Stimulated activated CD8-positive, alpha-beta memory T cell treated with anti-CD3 and anti-CD28 coated beads, Interleukin-7, amount 100 ng/mL, for 24 hours (primary cell): ENCODE data around the gene CCDC77.

ENCODE experiments used
- DNase-seq: peaks from one replicate; pipeline ENCODE4 v3.0.0-alpha.2; 2020; ENCODE audit warnings: low read depth

Gene CCDC77

DNA sequence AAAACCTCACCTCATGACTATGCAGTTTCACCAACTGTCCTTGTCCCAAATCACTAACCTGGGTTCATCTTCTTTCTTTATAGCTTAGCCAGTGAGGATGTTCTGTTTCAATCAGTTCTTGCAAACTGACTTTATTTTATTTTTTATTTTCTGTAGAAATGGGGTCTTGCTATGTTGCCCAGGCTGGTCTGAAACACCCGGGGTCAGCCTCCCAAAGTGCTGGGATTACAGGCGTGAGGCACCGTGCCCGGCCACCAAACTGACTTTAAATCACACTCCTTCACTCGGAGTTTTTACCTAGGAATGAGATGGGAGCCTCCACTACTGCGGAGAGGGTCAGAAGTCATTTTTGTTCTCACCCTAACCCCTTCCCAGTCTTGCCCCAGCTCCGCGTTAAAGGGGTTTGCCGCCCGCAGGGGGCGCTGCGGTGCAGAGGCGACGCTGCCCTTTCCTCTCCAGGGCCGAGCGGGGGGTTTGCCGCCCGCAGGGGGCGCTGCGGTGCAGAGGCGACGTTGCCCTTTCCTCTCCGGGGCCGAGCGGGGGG, 51.3 kb downstream of the CCDC77 start:
- DNase-seq = no peak

DNA sequence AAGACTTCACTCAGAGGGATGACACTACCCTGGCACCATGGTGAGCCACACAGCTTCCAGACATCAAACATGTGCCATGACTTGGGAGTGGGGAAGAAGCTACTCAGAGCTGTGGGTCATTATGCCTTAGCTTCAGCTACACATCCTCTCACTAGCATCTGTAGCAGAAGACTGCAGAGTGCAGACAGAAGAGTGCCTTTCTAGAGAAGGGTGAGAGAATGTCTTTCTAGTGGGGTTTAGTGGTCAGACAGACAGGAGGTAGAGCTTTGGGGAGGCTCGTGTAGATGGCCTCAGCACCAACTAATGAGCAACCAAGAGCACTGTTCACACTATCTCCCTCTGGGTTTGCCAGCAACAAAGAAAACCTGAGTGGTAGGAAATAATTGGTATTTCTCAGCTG, 53.4 kb downstream of the CCDC77 start:
- no peak for DNase-seq

DNA sequence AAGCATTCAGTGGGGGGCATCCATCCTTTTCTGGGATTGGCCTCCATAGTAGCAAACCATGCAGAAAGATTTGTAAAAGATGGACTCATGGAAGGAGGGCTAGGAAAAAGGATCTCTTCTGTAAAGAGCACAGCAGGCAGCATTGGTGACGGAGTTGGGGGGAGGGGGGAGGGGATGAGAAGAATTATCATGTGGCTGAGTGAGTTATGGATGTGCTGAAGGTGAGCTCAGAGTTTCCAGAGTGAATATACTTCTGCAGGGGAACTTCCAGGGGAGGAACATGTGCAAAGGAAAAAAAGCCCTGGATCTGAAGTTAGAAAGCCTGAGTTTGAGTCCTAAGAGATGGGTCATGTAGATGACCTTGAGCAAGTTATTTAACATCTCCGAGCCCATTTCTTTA, 54.4 kb downstream of the CCDC77 start:
- no peak for DNase-seq

DNA sequence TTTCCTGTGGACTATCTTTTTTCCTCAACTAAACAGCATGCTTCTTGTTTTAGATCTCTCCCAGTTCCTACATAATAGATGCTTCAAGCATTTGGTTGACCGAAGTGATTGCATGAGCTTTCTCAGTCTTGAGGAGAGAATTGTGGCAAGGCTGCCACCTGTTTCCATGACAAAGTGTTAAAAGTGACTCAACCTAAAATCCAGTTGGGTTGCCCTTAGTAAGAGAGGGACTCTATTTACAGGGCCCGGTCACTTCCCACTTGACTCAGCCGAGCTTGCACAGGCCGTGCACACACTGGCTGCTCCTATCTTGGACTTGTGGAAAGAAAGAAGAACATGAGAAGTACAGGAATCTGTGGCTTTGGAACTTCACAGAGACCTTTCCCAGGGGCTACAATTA, 56.2 kb downstream of the CCDC77 start:
- DNase-seq = no peak

DNA sequence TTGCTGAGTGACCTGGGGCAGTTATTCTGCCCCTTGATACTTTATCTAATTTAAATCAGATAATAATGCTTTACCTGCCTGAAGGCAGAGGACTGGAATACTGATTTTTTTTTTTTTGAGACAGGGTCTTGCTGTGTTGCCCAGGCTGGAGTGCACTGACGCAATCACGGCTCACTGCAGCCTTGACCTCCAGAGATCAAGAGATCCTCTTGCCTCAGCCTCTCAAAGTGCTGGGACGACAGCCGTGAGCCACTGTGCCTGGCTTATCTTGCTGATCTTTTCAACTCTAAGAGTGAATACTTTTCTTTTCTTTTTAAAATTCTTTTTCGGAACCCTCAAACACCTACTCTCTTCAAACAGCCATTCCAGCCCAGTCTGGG, 57.6 kb downstream of the CCDC77 start:
- DNase-seq = no peak

DNA sequence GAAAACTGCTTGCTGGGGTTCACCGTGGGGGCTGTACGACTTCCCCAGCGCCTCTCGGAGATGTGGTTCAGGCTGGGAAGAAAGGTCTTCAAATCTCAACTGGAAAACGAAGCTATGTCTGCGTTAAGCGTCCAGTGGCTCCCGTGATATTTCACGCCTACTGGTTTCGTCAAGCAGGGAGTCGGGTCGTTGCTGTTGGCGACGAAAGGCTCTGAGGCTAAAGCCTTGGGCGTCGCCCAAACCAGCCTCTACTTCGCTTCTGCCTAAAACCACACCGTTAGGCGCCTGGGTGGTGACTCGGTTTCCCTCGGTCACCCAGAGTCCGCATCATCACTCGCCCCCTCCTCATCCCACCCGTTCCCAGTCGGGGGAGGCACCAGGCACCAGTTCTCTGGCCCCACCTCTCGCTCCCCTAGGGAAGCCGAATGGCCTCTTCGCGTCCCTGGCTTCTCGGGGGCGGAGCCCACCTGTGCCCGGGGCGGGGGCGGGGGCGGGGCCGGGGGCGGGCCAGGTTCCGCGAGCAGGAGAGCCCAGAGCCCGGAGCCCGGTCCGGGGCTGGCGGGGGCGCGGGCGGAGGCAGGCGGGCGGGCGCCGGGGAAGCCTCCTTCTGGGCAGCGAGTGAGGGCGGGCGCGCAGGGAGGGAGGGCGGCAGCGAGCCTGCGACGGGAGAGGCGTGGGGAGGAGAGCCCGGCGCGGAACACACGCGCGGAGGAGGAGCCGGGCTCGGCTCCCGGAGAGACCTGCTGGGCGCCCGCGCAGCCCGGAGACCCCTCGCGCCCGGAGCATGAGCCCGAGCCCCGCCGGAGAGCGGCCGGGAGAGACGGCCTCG, 58.2 kb downstream of the CCDC77 start, which contains the start of gene B4GALNT3:
Gene B4GALNT3 (plus strand): TSS at position 510 of the 829 bp plus-strand sequence. CDS start 438 bp downstream, outside the sequence.
- DNase-seq = no peak

DNA sequence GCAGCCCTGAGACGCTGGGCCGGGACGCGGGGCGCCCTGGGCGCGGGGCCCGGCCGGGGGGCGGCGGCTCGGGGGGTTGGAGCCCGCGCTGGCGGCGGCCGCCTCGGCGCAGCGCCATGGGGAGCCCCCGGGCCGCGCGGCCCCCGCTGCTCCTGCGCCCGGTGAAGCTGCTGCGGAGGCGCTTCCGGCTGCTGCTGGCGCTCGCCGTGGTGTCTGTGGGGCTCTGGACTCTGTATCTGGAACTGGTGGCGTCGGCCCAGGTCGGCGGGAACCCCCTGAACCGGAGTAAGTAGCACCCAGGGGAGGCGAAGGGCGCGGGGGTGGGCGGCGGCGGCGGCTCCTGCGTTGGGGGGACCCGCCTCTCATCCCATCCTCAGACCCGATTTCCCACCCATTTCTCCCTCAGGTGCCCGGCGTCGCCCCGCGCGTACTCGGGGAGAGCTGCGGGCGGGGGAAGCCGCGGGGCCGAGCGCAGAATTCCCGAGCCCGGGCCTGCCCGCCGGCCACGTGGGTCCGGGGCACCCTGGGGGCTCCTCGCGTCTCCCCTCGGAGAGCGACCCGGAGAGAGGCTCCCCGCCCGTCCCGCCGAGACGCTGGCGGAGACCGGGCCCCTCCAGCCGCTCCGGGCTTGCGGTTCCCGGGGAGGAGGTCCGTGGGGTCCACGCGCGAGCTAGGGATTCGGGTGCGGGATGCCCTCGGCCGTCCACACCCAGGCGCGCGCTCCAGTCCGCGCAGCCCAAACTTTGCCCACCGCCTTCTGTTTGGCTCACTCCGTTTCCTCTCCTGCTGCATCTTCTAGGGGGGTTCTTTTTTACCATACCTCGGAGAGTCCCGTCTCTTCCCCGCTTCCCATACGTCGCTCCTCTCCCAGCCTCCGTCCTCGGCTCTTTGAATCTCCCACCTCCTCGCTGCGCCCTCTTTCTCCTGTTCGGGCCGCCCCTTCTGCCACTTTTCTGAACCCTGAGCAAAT, 59.1 kb downstream of the CCDC77 start:
- no peak for DNase-seq

DNA sequence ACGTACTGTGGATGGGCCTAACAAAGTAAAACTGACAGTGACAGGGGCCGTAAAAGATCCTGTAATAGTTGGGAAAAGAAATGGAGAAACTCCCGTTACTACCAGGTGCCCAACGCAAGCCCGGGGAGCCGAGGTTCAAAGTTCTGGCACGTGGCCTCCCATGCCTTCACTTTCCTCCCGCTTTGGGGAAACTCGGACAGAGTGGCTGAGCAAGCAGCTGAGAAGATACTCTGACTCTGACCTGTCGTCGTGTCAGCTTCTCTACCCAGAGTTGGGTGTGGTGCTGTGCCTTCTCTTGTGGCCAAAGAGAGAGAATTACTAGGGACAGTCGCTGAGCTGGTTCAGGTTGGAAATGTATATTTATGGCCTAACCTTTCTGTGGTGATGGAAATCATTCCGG, 60.0 kb downstream of the CCDC77 start:
- no peak for DNase-seq

DNA sequence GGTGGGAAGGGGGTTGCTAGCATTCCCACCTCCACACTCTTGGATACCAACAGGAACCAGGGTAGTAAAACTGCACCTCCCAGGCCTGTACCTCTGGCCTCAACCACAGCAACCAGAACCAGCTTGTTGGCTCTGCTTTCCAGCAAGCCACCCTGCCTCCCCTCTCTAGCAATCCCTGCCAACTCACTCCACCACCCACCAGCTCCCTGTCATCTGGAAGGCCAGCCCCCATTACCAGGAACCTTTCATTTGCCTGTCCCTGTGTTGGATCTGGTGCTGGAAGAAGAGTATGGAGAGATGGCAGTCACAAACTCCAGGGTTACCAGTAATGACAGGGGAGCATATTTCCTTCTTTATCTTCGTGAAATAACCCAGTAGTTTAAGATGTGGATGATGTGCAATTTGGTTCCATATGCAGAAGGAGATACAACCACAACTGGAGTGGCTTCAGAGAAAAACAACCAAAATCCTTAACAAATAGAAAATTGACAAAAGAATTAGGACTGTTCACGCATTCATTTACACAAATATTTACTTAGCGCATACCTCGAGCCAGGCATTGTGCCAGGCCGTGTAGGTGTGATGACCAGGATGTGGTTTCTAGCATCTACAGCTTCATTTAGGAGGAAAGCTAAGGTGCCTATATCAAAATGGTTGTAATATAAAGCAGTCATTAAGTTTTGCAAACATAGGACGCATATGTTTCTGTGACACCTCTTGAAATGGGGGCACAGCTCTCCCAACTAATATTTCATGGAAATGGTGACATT, 61.7 kb downstream of the CCDC77 start:
- no peak for DNase-seq

DNA sequence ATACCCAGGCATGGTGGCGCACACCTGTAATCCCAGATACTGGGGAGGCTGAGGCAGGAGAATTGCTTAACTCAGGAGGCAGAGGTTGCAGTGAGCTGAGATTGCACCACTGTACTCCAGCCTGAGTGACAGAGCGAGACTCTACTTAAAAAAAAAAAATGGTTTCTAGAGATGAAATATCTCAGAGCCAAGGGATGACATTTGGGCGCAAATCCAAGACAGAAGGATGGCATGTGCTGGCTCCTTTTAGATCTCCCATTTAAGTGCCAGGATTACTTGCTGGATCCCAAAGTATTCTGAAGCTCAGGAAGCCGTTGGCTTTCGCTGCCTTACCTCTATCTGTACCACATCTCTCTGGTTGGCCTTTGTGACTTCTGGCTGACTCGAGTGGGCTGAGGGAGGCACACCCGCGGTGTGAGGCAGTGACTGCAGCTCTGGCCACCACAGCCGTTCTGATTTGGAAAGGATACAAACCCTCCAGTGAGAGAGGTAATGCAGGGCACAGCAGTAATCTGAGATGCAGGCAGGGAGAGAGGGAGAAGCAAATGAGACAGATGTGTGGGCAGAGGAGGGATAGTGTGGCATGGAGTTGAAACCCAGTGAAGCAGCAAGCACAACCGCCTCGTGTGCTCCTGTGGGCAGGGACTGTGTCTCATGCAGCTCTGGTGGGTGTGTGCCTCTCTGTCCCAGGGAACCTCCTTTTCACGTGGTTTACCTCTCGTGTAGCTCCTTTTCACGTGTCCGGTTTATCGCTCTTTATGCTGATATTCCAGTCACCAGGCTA, 63.2 kb downstream of the CCDC77 start:
- DNase-seq = no peak

DNA sequence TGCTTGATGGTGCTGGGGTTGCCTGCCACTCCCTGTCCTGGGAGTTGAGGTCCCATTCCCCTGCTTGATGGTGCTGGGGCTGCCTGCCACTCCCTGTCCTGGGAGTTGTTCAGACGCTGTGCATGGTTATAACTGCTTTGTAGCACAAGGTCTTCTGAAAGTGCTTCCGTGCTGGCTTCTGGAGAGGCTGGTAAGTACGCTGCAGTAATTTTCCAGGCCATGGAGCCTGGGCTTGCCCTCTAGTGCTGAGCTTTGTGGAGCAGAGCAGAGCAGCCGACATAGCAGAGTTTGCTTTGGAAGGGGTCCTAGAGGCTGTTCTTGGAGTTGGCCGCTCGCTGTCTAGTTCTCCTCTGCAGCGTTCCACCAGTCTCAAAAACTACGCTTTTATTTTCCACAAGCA, 64.6 kb downstream of the CCDC77 start:
- DNase-seq = no peak

DNA sequence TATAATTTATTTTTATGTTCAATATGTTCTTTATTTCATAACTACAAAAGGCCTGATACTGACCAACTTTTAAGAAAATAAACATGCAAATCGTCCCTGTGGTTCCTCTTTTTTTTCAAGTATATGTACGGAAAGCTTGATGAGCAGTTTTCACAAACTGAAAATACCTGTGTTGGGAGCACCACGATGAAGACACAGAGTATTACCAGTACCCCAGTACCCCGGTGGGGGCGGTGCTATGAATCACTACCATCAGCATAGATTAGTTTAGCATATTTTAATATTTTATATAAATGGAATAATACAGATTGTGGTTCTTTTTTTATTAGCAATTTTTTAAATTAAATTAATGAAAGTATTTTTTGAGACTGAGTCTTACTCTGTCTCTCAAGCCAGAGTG, 65.3 kb downstream of the CCDC77 start:
- DNase-seq = no peak

DNA sequence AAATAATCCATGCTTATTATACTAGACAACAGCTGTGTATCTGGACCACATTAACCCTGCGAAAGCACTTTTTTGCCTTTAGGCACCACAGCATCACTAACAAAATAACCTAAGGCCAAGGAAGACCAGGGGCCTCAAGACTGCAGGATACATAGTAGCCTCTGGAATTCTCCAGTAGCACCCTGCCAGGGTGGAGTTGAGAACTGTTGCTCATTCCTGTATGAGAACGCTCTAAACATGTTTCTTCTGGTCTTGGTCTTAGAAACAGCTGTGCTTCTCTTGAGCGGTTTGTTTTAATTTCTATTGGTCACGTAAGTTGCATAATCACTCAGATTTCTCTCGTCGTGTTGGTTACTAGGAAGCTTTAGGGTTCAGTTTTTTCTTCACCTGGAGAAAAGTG, 66.1 kb downstream of the CCDC77 start:
- no peak for DNase-seq

DNA sequence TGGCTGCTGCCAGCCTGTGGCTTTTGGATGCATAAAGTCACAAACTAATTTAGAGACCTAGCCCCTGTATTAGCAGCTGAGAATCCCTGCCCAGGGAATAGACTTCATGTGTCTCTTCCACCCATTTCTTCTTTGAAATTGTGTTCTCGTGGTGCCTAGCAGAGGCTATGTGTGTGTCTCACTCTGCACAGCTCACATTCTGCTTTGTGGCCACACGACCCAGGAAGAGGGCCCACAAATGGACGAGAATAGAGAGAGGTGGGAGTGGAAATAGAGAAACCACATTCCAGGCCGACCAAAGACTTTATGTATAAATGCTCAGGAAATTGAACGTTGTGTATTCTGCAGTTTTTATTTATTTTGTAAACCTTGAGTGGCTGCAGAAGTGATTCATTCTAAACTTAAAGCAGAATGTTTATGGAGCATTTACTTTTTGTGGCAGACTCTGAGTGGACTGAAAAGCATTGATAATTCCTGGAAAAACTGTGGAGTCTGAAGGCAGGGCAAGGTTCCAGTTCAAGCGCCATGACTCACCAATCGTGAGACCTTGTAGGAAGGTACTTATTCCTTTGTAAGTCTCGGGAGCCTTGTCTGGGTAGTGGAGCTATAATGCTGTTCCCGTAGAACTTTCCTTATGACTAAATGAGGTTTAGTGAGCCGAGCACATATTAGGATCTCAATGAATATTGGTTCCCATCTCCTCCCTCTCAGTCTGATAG, 67.4 kb downstream of the CCDC77 start:
- no peak for DNase-seq

DNA sequence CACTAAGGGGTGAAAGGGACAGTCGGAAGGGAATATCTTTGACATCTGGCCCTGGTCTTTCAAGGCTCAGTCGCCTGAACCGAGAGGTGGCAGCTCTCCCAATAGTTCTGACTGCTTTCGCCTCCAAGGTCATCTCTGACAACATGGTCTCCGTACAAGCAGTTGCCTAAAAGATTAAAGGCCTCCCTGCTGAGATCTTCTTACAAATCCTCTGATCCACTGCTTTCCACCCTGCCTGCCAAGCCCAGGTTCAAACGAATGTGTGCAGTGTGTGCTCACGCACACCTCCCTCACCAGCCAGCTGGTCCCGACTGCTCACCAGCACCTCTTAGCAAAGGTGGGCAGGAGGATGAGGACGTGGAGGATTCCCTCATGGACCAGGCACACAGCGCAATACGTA, 68.7 kb downstream of the CCDC77 start:
- DNase-seq = no peak

DNA sequence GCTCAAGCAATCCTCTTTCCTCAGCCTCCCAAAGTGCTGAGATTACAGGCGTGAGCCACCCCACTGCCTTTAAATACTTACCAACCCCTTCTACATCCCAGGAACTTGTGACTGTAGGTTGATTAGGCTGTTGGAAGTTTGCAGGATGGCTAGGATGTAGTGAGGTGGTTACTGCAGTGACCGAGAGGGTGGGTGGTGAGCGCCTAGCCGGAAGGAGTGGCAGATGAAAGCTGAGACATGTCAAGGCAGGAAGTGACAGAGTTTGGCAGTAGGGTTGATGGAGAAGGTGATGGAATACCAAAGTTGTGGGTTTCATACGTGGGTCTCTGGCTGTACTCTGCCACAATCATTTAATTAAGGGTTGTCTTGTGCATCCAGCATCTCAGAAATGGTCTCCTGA, 71.8 kb downstream of the CCDC77 start:
- DNase-seq = no peak

DNA sequence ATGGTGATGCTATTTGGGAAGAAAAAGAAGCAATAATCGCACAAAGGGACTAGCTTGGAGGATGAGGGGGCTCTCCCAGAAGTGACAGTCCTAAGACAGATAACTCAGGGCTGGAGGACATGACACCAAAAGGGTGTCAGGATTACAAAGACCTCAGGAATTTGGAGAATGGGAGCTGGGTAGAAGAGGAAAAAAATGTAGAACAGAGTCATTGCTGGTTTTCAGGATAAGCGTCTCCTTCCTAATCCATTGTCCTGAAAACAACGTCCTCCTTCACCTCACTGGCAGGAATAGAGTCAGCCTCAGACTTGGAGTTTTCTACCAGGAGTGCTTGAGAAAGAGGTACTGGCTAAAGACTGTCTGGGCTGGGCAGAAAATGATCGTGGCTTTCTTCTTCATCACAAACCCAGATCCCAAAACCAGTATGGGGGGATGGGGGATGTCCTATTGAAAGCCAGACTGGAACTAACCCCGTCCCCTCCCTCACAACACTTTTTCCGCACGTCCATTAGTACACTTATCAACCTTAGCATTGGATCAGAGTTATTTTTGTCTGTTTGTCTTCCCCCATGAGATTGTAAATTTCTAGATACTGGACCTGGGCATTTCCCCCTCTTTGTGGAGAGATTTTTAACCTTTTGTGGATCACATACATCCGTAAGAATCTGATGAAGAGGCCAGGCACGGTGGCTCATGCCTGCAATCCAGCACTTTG, 72.6 kb downstream of the CCDC77 start:
- no peak for DNase-seq

DNA sequence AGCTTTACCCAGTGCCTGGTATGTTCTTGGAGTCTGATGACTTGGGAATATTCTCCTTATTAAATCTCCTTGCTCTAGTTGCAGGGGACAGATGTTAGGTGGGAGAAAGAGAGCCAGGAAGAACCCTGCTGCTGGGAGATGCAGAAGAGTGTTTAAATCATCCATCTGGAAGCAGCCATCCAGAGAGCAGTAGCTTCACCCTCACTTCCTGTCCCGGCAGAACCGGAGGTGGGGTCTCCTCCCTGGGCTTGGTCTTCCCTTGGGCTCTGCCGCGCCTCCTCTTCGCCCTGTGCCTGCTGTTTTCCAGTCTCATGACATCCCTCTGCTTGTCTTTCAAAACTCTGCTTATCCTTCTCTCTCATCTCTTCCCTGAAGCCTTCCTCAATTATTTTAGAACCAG, 73.8 kb downstream of the CCDC77 start:
- DNase-seq = no peak

DNA sequence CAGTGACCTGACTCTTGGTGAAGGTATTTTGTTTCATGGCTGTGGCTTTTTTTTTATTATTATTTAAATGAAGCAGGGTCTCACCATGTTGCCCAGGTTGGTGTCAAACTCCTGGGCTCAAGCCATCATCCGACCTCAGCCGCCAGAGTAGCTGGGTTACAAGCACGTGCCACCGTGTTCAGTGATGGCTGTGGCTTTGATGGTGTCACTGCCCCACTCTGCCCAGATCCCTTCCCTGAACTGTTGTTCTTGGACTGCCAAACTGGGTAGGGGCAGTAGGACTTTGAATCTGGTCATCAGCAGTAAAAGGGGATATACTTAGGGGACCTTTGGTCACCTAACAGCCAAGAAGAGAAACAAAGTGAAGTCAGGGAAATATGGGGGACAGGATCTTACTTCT, 77.7 kb downstream of the CCDC77 start:
- DNase-seq = no peak
